GM12878 (cell line): Measurements from ENCODE around the gene CCL22. TPM values are rescaled to one million over a fixed set of nuclear protein-coding genes. Genes with fewer than 3 reads are reported as not detected.

Source experiments
- ATAC-seq: fragments of 200-7000 bp; cut with Tn5 transposase; 3 replicates; pipeline ENCODE4 v1.9.1; 2020; ENCODE audit warnings: mild to moderate bottlenecking, moderate library complexity
- BruUV-seq: library from RNA; stranded (reverse); fragments of 400-500 nt; replicated peaks from 2 replicates; lab custom pipeline; 2021; lab: Mats Ljungman, UMichigan
- CTCF ChIA-PET: fragments of 300-600 bp; sonication (Branson Sonifier 250); formaldehyde crosslinking; extraction: SDS; loops from one replicate; lab custom pipeline; 2021; ENCODE audit warnings: inconsistent platforms; lab: Yijun Ruan, JAX
- POLR2A ChIA-PET: fragments of 350-600 bp; formaldehyde crosslinking; extraction: SDS; loops from one replicate; lab custom pipeline; 2021; ENCODE audit warnings: inconsistent platforms; lab: Charles Lee
- RAD21 ChIA-PET: fragments of 300-600 bp; sonication (Branson Sonifier 250); formaldehyde crosslinking; loops from one replicate; lab custom pipeline; 2023; ENCODE audit warnings: antibody characterized with exemption; ENCODE audit not compliant: unreplicated experiment; lab: Charles Lee
- SMC1A ChIA-PET: fragments of 300-600 bp; sonication (Branson Sonifier 250); formaldehyde crosslinking; loops from one replicate; lab custom pipeline; 2023; ENCODE audit not compliant: unreplicated experiment, uncharacterized antibody; lab: Charles Lee
- DNase-seq: peaks from one replicate; pipeline ENCODE4 v3.0.0-alpha.2; 2011; ENCODE audit warnings: low read depth, low spot score
- FAIRE-seq: peaks from 3 replicates; lab custom pipeline; 2011; peaks lifted over from hg19 to GRCh38; lab: Jason Lieb, UNC
- H2AFZ ChIP-seq: 2 replicates; pipeline ENCODE4 v1.6.0; 2011; ENCODE audit warnings: low read depth, low read length, control low read depth; ENCODE audit not compliant: control insufficient read depth
- H3K27ac ChIP-seq: 2 replicates; pipeline ENCODE4 v1.5.1; 2011; ENCODE audit warnings: control low read depth; ENCODE audit not compliant: control insufficient read depth, insufficient read depth
- H3K27me3 ChIP-seq, 2 experiments: replicated peaks in 1 of 2; 2 replicates each; pipeline versions ENCODE4 v1.6.0 to v1.6.1; 2011; ENCODE audit warnings: low read length in 1 of 2; ENCODE audit not compliant: control insufficient read depth in 2 of 2, insufficient read depth in 2 of 2
- H3K36me3 ChIP-seq, 2 experiments: 2 replicates each; pipeline ENCODE4 v1.5.1; 2011; ENCODE audit warnings: low read length in 1 of 2; ENCODE audit not compliant: control insufficient read depth in 2 of 2, insufficient read depth in 2 of 2
- H3K4me1 ChIP-seq: 2 replicates; pipeline ENCODE4 v1.6.1; 2011; ENCODE audit warnings: mild to moderate bottlenecking, low read length, moderate library complexity, mixed read lengths; ENCODE audit not compliant: control insufficient read depth, insufficient read depth
- H3K4me2 ChIP-seq: 2 replicates; pipeline ENCODE4 v1.6.0; 2011; ENCODE audit warnings: control low read depth; ENCODE audit not compliant: control insufficient read depth, insufficient read depth
- H3K4me3 ChIP-seq: fragments of 200-600 bp; sonication (generic); 2 replicates; pipeline ENCODE4 v1.5.1; 2016
- H3K79me2 ChIP-seq: 2 replicates; pipeline ENCODE4 v1.6.0; 2011; ENCODE audit warnings: low read length; ENCODE audit not compliant: control insufficient read depth, insufficient read depth
- H3K9ac ChIP-seq: 2 replicates; pipeline ENCODE4 v1.8.0; 2011; ENCODE audit warnings: low read length, control low read depth, mixed read lengths; ENCODE audit not compliant: control insufficient read depth, insufficient read depth
- H3K9me3 ChIP-seq: replicated peaks from 3 replicates; pipeline ENCODE4 v1.5.1; 2011; ENCODE audit warnings: mild to moderate bottlenecking, low read length; ENCODE audit not compliant: control insufficient read depth, insufficient read depth
- H4K20me1 ChIP-seq: 2 replicates; pipeline ENCODE4 v1.6.0; 2011; ENCODE audit not compliant: control insufficient read depth, insufficient read depth
- BMI1 ChIP-seq: fragments of 450-650 bp; IDR thresholded peaks from 2 replicates; pipeline ENCODE4 v1.6.1; 2016; ENCODE audit warnings: mild to moderate bottlenecking, moderate library complexity, borderline replicate concordance
- CREM ChIP-seq: IDR thresholded peaks from 2 replicates; pipeline ENCODE4 v1.6.1; 2014; ENCODE audit warnings: antibody characterized with exemption, low read depth
- ESRRA ChIP-seq: IDR thresholded peaks from 2 replicates; pipeline ENCODE4 v1.6.1; 2012; ENCODE audit warnings: mild to moderate bottlenecking, low read length, improper control_type of control experiment
- HCFC1 ChIP-seq: fragments of 150-350 bp; IDR thresholded peaks from 2 replicates; pipeline ENCODE4 v1.6.1; 2014; ENCODE audit warnings: low read length
- JUNB ChIP-seq: IDR thresholded peaks from 2 replicates; pipeline ENCODE4 v1.6.1; 2016; ENCODE audit warnings: antibody characterized with exemption, mild to moderate bottlenecking
- KLF5 ChIP-seq: fragments of 450-650 bp; IDR thresholded peaks from 2 replicates; pipeline ENCODE4 v1.6.1; 2014; ENCODE audit warnings: mild to moderate bottlenecking; ENCODE audit not compliant: partially characterized antibody
- MAX ChIP-seq: IDR thresholded peaks from 2 replicates; pipeline ENCODE4 v1.6.1; 2012; ENCODE audit warnings: low read depth, low read length, improper control_type of control experiment
- MEF2A ChIP-seq: IDR thresholded peaks from 2 replicates; pipeline ENCODE4 v1.6.1; 2011; ENCODE audit warnings: low read depth, mild to moderate bottlenecking, low read length, moderate library complexity; ENCODE audit not compliant: insufficient read depth
- NRF1 ChIP-seq: conservative IDR thresholded peaks from 2 replicates; pipeline ENCODE4 v1.6.1; 2011; ENCODE audit warnings: mild to moderate bottlenecking, low read depth, low read length, improper control_type of control experiment
- PAX5 ChIP-seq: IDR thresholded peaks from 2 replicates; pipeline ENCODE4 v1.6.1; 2011; ENCODE audit warnings: low read depth, low read length, borderline replicate concordance
- RAD51 ChIP-seq: fragments of 450-650 bp; IDR thresholded peaks from 2 replicates; pipeline ENCODE4 v1.6.1; 2016; ENCODE audit warnings: moderate library complexity, mild to moderate bottlenecking, inconsistent platforms
- RCOR1 ChIP-seq: conservative IDR thresholded peaks from 2 replicates; pipeline ENCODE4 v1.6.1; 2012; ENCODE audit warnings: low read depth, low read length, improper control_type of control experiment
- SRF ChIP-seq, 2 experiments: IDR thresholded peaks; 2 replicates each; pipeline ENCODE4 v1.6.1; 2011; ENCODE audit warnings: low read depth in 2 of 2, low read length in 2 of 2, mild to moderate bottlenecking in 1 of 2, moderate library complexity in 1 of 2
- USF1 ChIP-seq: IDR thresholded peaks from 2 replicates; pipeline ENCODE4 v1.6.1; 2011; ENCODE audit warnings: borderline replicate concordance, low read depth, mild to moderate bottlenecking, moderate library complexity, mixed read lengths, low read length; ENCODE audit not compliant: insufficient read depth; ENCODE audit errors: extremely low read length
- ZNF592 ChIP-seq: fragments of 450-650 bp; IDR thresholded peaks from 2 replicates; pipeline ENCODE4 v1.6.1; 2017; ENCODE audit warnings: mild to moderate bottlenecking, moderate library complexity
- ZNF622 ChIP-seq: fragments of 450-650 bp; IDR thresholded peaks from 2 replicates; pipeline ENCODE4 v1.6.1; 2017; ENCODE audit warnings: mild to moderate bottlenecking, inconsistent platforms
- WGBS: methylation state at CpG from one replicate; pipeline ENCODE4 v1.1.6; 2016; ENCODE audit warnings: low lambda C conversion rate; ENCODE audit not compliant: insufficient replicate concordance, insufficient coverage; ENCODE audit errors: missing lambda C conversion rate; 5-methylcytosine and 5-hydroxymethylcytosine counted together
- in situ Hi-C: fragments of 300-500 bp; cut with MboI; formaldehyde crosslinking; loops from 9 replicates; pipeline ENCODE4 v1.14.3; 2018; ENCODE audit warnings: mixed read lengths
- intact Hi-C: fragments of 100-400 bp; cut with micrococcal nuclease; formaldehyde crosslinking; loops from one replicate; pipeline ENCODE4 v1.14.2; 2022; ENCODE audit not compliant: unreplicated experiment
- polyA plus RNA-seq, 11 experiments: library from polyadenylated mRNA; depleted of rRNA in 4 of 11; unstranded in 6 of 11; stranded (reverse) in 5 of 11; fragments of >200 nt; fragmentation: Nextera tagmentation in 4 of 11; fragmentation: Illumina TruSeq in 1 of 11; extraction: Ambion mirVana in 4 of 11; extraction: Trizol in 1 of 11; gene quantifications; 1 replicate in 1 of 11; 2 replicates in 10 of 11; pipeline versions ENCODE4 v1.2.1 to v1.2.3, GENCODE V29; 2011 to 2016; ENCODE audit warnings: inconsistent platforms in 2 of 11, missing spikeins in 2 of 11, low read depth in 1 of 11
- total RNA-seq, 4 experiments: library from RNA; depleted of rRNA in 3 of 4; stranded (reverse); fragments of >200 nt in 3 of 4; fragmentation: Illumina TruSeq in 1 of 4; extraction: Trizol in 1 of 4; gene quantifications; 2 replicates each; pipeline versions ENCODE4 v1.2.1 to v1.2.3, GENCODE V29; 2013 to 2021

The CCL22 gene
- total and polyA plus RNA-seq, 10 of the 15 experiments (the other 5 are each of a cell fraction or from before 2014, with no cell fraction given) = 38.0 to 704 (median 349) TPM

GRCh38 chr16:57377080-57377841, 18.7 kb downstream of the CCL22 start:
- in situ Hi-C loops (no loop called here), intact Hi-C loops (loop anchor here (1.0 to 2.0 kb wide), 5 partner anchors 11 to 77 kb away; partner anchors contain the start of gene CCL22)
- Histone ChIP-seq H3K4me3 (no peak overlapping the region), H3K27me3 (no peaks in the 10 kb centered on the region), H3K9me3 (no peaks in the 10 kb centered on the region), H3K9ac (peak overlapping the region; percentile 40; the same call in 1 of the 2 replicates), H4K20me1 (no peaks in the 10 kb centered on the region), H3K36me3 (no peaks in the 10 kb centered on the region), H3K79me2 (no peaks in the 10 kb centered on the region), H2AFZ (peak overlapping the region; percentile 68), H3K4me2 (peak overlapping the region; percentile 83; the same call in 1 of the 2 replicates), H3K27ac (peak overlapping the region; percentile 73), H3K4me1 (peaks cover 48% of the 10 kb centered on the region)
- FAIRE-seq (peak; percentile 93), ATAC-seq (peak; percentile 80), DNase-seq (peak; percentile 77)
- ChIA-PET POLR2A (interaction anchor here (0.9 to 4.7 kb wide), 13 partner anchors 10 to 74 kb away, joined by 3 to 30 read pairs (median 4); no protein-coding TSS in a partner anchor), CTCF (interaction anchor here (0.7 to 4.1 kb wide), 14 partner anchors 8 to 75 kb away, joined by 3 to 26 read pairs (median 4); partner anchors contain the start of gene CCL22), RAD21 (interaction anchor here (0.9 to 5.3 kb wide), 16 partner anchors 10 to 224 kb away, joined by 3 to 41 read pairs (median 7); no protein-coding TSS in a partner anchor), SMC1A (interaction anchor here (0.6 to 7.0 kb wide), 22 partner anchors 10 to 167 kb away, joined by 3 to 55 read pairs (median 4); partner anchors contain the start of genes CCL17 and CCL22)
- 0% methylated on average over 5 of the region's 5 CpGs for WGBS
- no TSS peak for BruUV-seq
- TF ChIP-seq RCOR1 = no peak
- TF ChIP-seq BMI1 = no peak
- TF ChIP-seq ESRRA = no peak
- TF ChIP-seq MAX = no peak; the same call in 1 of the 2 replicates
- no peak for TF ChIP-seq RAD51
- peak; percentile 93 for TF ChIP-seq PAX5
- no peak for TF ChIP-seq ZNF622
- TF ChIP-seq NRF1 = no peak
- peak; percentile 70 for TF ChIP-seq MEF2A
- TF ChIP-seq HCFC1 = no peak
- TF ChIP-seq SRF (IDR thresholded peaks at IDR 0.05; ENCODE audit: low read depth in 2 of 2, low read length in 2 of 2) = peak in 1 of 2 experiments; percentile 67; a peak in 1 of 4 replicates
- peak; percentile 90 for TF ChIP-seq CREM
- peak; percentile 87 for TF ChIP-seq JUNB
- no peak for TF ChIP-seq USF1
- TF ChIP-seq KLF5 = no peak
- no peak for TF ChIP-seq ZNF592
